GM12875 (cell line): ENCODE results near the gene HOTAIR.

Experiments used
- H3K4me3 ChIP-seq: one replicate; pipeline ENCODE4 v1.5.1; 2011; ENCODE audit warnings: low read depth, low read length, control low read depth
- CTCF ChIP-seq: IDR thresholded peaks from 2 replicates; pipeline ENCODE4 v1.5.1; 2011; ENCODE audit warnings: low read depth, mild to moderate bottlenecking, control low read depth, inconsistent platforms, low read length, moderate library complexity, borderline replicate concordance; ENCODE audit not compliant: insufficient read depth

The HOTAIR gene

GRCh38 chr12:54001283-54002187 is 26.8 kb upstream of the HOTAIR start:
- TF ChIP-seq CTCF: no peak
- no peak overlapping the region for H3K4me3 ChIP-seq

GRCh38 chr12:54000116-54001114 is 25.7 kb upstream of the HOTAIR start, which contains the start of gene HOXC9:
Gene HOXC9 (plus strand): TSS chr12:54000161. CDS start chr12:54000189, 28 bp downstream.
- no peak within 1 kb of the TSS for H3K4me3 ChIP-seq
- no peak for TF ChIP-seq CTCF

GRCh38 chr12:53999559-54000115 is 24.9 kb upstream of the HOTAIR start:
- TF ChIP-seq CTCF: no peak
- no peak overlapping the region for H3K4me3 ChIP-seq

- no peak for TF ChIP-seq CTCF
- H3K4me3 ChIP-seq: no peak overlapping the region
Measured at GRCh38 chr12:53998900-53999236, 24.1 kb upstream of the HOTAIR start.

- H3K4me3 ChIP-seq: no peak overlapping the region
- no peak for TF ChIP-seq CTCF
Measured at GRCh38 chr12:53998110-53998899, 23.6 kb upstream of the HOTAIR start.
